SK-N-SH treated with all-trans-retinoic acid at 6 μM for 48 hours (cell line): Measurements from ENCODE around the gene CLCF1.

Experiments used
- ATAC-seq: fragments of 200-7000 bp; cut with Tn5 transposase; 3 replicates; pipeline ENCODE4 v1.9.1; 2020; ENCODE audit warnings: mild to moderate bottlenecking, moderate library complexity
- BACH2 ChIP-seq: fragments of 250-450 bp; sonication (Bioruptor Pico); IDR thresholded peaks from 2 replicates; pipeline ENCODE4 v1.9.0; 2021; ENCODE audit warnings: mild to moderate bottlenecking, borderline replicate concordance
- CREB5 ChIP-seq: fragments of 250-450 bp; sonication (Bioruptor Pico); IDR thresholded peaks from 2 replicates; pipeline ENCODE4 v1.5.1; 2020; ENCODE audit warnings: low read depth, mild to moderate bottlenecking, moderate library complexity
- CSDC2 ChIP-seq: fragments of 250-450 bp; sonication (Bioruptor Pico); IDR thresholded peaks from 2 replicates; pipeline ENCODE4 v1.5.0; 2020; ENCODE audit warnings: mild to moderate bottlenecking, moderate library complexity
- ESRRG ChIP-seq: fragments of 250-450 bp; sonication (Bioruptor Pico); IDR thresholded peaks from 2 replicates; pipeline ENCODE4 v1.6.1; 2021; ENCODE audit warnings: mild to moderate bottlenecking
- GLIS3 ChIP-seq: fragments of 250-450 bp; sonication (Bioruptor Pico); IDR thresholded peaks from 2 replicates; pipeline ENCODE4 v1.5.0; 2020; ENCODE audit warnings: mild to moderate bottlenecking, moderate library complexity
- OSR1 ChIP-seq: fragments of 250-450 bp; sonication (Bioruptor Pico); IDR thresholded peaks from 2 replicates; pipeline ENCODE4 v1.8.0; 2022; ENCODE audit warnings: moderate library complexity, mild to moderate bottlenecking, inconsistent platforms
- PPARA ChIP-seq: fragments of 250-450 bp; sonication (Bioruptor Pico); IDR thresholded peaks from 2 replicates; pipeline ENCODE4 v1.5.0; 2020; ENCODE audit warnings: mild to moderate bottlenecking, borderline replicate concordance
- RARB ChIP-seq: fragments of 250-450 bp; sonication (Bioruptor Pico); IDR thresholded peaks from 2 replicates; pipeline ENCODE4 v1.8.0; 2021; ENCODE audit warnings: mild to moderate bottlenecking, moderate library complexity
- TOX ChIP-seq: fragments of 250-450 bp; sonication (Bioruptor Pico); IDR thresholded peaks from 2 replicates; pipeline ENCODE4 v1.8.0; 2021; ENCODE audit warnings: mild to moderate bottlenecking, moderate library complexity, borderline replicate concordance
- ZC3H10 ChIP-seq: fragments of 250-450 bp; sonication (Bioruptor Pico); IDR thresholded peaks from 2 replicates; pipeline ENCODE4 v1.5.1; 2021; ENCODE audit warnings: mild to moderate bottlenecking, moderate library complexity
- ZFP3 ChIP-seq: fragments of 250-450 bp; sonication (Bioruptor Pico); IDR thresholded peaks from 2 replicates; pipeline ENCODE4 v1.5.0; 2020; ENCODE audit warnings: mild to moderate bottlenecking, moderate library complexity
- ZFP30 ChIP-seq: fragments of 450-650 bp; formaldehyde crosslinking; IDR thresholded peaks from 2 replicates; pipeline ENCODE4 v1.5.0; 2022; ENCODE audit warnings: mild to moderate bottlenecking, moderate library complexity
- ZNF565 ChIP-seq: fragments of 450-650 bp; formaldehyde crosslinking; conservative IDR thresholded peaks from 2 replicates; pipeline ENCODE4 v1.5.0; 2020; ENCODE audit warnings: low read depth, mild to moderate bottlenecking, moderate library complexity
- ZNF70 ChIP-seq: fragments of 450-650 bp; formaldehyde crosslinking; IDR thresholded peaks from 2 replicates; pipeline ENCODE4 v1.5.0; 2020; ENCODE audit warnings: mild to moderate bottlenecking, moderate library complexity
- ZNF8 ChIP-seq: fragments of 450-650 bp; formaldehyde crosslinking; IDR thresholded peaks from 2 replicates; pipeline ENCODE4 v1.5.0; 2020; ENCODE audit warnings: mild to moderate bottlenecking, moderate library complexity
- TF ChIP-seq, protein P1 (sequence below): fragments of 250-450 bp; sonication (Bioruptor Pico); IDR thresholded peaks from 2 replicates; pipeline ENCODE4 v1.5.0; 2020; ENCODE audit warnings: mild to moderate bottlenecking, moderate library complexity
- TF ChIP-seq, protein P2 (sequence below): fragments of 250-450 bp; sonication (Bioruptor Pico); IDR thresholded peaks from 2 replicates; pipeline ENCODE4 v1.5.1; 2021; ENCODE audit warnings: mild to moderate bottlenecking, moderate library complexity
- TF ChIP-seq, protein P3 (sequence below): fragments of 250-450 bp; sonication (Bioruptor Pico); IDR thresholded peaks from 2 replicates; pipeline ENCODE4 v1.8.0; 2020; ENCODE audit warnings: mild to moderate bottlenecking, moderate library complexity, borderline replicate concordance
- TF ChIP-seq, protein P4 (sequence below): fragments of 250-450 bp; sonication (Bioruptor Pico); IDR thresholded peaks from 2 replicates; pipeline ENCODE4 v1.8.0; 2021; ENCODE audit warnings: low read depth, mild to moderate bottlenecking, moderate library complexity, borderline replicate concordance

CLCF1 gene

GRCh38 chr11:67314218-67314617, 59.2 kb downstream of the CLCF1 start:
- no peak for ATAC-seq
- no peak for TF ChIP-seq GLIS3 (CRISPR knock-in tag)
- no peak for TF ChIP-seq ESRRG (CRISPR knock-in tag)
- TF ChIP-seq, protein P1, sequence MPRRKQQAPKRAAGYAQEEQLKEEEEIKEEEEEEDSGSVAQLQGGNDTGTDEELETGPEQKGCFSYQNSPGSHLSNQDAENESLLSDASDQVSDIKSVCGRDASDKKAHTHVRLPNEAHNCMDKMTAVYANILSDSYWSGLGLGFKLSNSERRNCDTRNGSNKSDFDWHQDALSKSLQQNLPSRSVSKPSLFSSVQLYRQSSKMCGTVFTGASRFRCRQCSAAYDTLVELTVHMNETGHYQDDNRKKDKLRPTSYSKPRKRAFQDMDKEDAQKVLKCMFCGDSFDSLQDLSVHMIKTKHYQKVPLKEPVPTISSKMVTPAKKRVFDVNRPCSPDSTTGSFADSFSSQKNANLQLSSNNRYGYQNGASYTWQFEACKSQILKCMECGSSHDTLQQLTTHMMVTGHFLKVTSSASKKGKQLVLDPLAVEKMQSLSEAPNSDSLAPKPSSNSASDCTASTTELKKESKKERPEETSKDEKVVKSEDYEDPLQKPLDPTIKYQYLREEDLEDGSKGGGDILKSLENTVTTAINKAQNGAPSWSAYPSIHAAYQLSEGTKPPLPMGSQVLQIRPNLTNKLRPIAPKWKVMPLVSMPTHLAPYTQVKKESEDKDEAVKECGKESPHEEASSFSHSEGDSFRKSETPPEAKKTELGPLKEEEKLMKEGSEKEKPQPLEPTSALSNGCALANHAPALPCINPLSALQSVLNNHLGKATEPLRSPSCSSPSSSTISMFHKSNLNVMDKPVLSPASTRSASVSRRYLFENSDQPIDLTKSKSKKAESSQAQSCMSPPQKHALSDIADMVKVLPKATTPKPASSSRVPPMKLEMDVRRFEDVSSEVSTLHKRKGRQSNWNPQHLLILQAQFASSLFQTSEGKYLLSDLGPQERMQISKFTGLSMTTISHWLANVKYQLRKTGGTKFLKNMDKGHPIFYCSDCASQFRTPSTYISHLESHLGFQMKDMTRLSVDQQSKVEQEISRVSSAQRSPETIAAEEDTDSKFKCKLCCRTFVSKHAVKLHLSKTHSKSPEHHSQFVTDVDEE (CRISPR knock-in tag): no peak
- no peak for TF ChIP-seq BACH2
- TF ChIP-seq ZC3H10 (CRISPR knock-in tag): no peak
- TF ChIP-seq, protein P2, sequence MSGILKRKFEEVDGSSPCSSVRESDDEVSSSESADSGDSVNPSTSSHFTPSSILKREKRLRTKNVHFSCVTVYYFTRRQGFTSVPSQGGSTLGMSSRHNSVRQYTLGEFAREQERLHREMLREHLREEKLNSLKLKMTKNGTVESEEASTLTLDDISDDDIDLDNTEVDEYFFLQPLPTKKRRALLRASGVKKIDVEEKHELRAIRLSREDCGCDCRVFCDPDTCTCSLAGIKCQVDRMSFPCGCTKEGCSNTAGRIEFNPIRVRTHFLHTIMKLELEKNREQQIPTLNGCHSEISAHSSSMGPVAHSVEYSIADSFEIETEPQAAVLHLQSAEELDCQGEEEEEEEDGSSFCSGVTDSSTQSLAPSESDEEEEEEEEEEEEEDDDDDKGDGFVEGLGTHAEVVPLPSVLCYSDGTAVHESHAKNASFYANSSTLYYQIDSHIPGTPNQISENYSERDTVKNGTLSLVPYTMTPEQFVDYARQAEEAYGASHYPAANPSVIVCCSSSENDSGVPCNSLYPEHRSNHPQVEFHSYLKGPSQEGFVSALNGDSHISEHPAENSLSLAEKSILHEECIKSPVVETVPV (CRISPR knock-in tag): no peak
- no peak for TF ChIP-seq ZNF70
- TF ChIP-seq TOX (CRISPR knock-in tag): no peak
- TF ChIP-seq ZFP30: no peak
- no peak for TF ChIP-seq ZNF565 (CRISPR knock-in tag)
- TF ChIP-seq CREB5 (CRISPR knock-in tag): no peak
- no peak for TF ChIP-seq ZNF8 (CRISPR knock-in tag)
- no peak for TF ChIP-seq RARB
- no peak for TF ChIP-seq PPARA
- TF ChIP-seq, protein P3, sequence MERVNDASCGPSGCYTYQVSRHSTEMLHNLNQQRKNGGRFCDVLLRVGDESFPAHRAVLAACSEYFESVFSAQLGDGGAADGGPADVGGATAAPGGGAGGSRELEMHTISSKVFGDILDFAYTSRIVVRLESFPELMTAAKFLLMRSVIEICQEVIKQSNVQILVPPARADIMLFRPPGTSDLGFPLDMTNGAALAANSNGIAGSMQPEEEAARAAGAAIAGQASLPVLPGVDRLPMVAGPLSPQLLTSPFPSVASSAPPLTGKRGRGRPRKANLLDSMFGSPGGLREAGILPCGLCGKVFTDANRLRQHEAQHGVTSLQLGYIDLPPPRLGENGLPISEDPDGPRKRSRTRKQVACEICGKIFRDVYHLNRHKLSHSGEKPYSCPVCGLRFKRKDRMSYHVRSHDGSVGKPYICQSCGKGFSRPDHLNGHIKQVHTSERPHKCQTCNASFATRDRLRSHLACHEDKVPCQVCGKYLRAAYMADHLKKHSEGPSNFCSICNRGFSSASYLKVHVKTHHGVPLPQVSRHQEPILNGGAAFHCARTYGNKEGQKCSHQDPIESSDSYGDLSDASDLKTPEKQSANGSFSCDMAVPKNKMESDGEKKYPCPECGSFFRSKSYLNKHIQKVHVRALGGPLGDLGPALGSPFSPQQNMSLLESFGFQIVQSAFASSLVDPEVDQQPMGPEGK (CRISPR knock-in tag): no peak
- TF ChIP-seq CSDC2 (CRISPR knock-in tag): no peak
- TF ChIP-seq, protein P4, sequence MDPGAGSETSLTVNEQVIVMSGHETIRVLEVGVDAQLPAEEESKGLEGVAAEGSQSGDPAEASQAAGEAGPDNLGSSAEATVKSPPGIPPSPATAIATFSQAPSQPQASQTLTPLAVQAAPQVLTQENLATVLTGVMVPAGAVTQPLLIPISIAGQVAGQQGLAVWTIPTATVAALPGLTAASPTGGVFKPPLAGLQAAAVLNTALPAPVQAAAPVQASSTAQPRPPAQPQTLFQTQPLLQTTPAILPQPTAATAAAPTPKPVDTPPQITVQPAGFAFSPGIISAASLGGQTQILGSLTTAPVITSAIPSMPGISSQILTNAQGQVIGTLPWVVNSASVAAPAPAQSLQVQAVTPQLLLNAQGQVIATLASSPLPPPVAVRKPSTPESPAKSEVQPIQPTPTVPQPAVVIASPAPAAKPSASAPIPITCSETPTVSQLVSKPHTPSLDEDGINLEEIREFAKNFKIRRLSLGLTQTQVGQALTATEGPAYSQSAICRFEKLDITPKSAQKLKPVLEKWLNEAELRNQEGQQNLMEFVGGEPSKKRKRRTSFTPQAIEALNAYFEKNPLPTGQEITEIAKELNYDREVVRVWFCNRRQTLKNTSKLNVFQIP (CRISPR knock-in tag): no peak
- TF ChIP-seq ZFP3: no peak
- no peak for TF ChIP-seq OSR1 (CRISPR knock-in tag)
